HepG2 (cell line): ENCODE results near the gene CD300LF. TPM values are rescaled to one million over a fixed set of nuclear protein-coding genes. Genes with fewer than 3 reads are reported as not detected.
A peak's percentile ranks its signal among the peaks of the same experiment; 100 is the strongest.

ENCODE experiments used
- ATAC-seq: fragments of 200-7000 bp; cut with Tn5 transposase; 3 replicates; pipeline ENCODE4 v1.9.1; 2020; ENCODE audit warnings: mild to moderate bottlenecking, moderate library complexity
- BruUV-seq: library from RNA; stranded (reverse); fragments of 400-500 nt; replicated peaks from 2 replicates; lab custom pipeline; 2021; lab: Mats Ljungman, UMichigan
- CTCF ChIA-PET: fragments of 300-600 bp; formaldehyde crosslinking; extraction: SDS; loops from one replicate; lab custom pipeline; 2021; ENCODE audit warnings: low total read pairs, inconsistent platforms, low intra/inter-chr PET ratio; lab: Yijun Ruan, JAX
- POLR2A ChIA-PET: fragments of 350-600 bp; sonication (Branson Sonifier 250); formaldehyde crosslinking; loops from one replicate; lab custom pipeline; 2020; ENCODE audit warnings: antibody characterized with exemption, inconsistent platforms; lab: Yijun Ruan, JAX
- DNase-seq: peaks from one replicate; pipeline ENCODE4 v3.0.0-alpha.2; 2015; ENCODE audit warnings: low spot score
- FAIRE-seq: peaks from 3 replicates; lab custom pipeline; 2011; peaks lifted over from hg19 to GRCh38; lab: Jason Lieb, UNC
- H2AFZ ChIP-seq: one replicate; pipeline ENCODE4 v1.6.1; 2011; ENCODE audit warnings: low read length, inconsistent platforms
- H3K27ac ChIP-seq: fragments of 300-600 bp; 3 replicates; pipeline ENCODE4 v1.8.0; 2011; ENCODE audit warnings: mixed run types, mild to moderate bottlenecking, mixed read lengths, low read length, inconsistent platforms; ENCODE audit not compliant: insufficient read depth; ENCODE audit errors: extremely low read length
- H3K27me3 ChIP-seq, 2 experiments: fragments of 200-600 bp in 1 of 2; 2 replicates in 1 of 2; 3 replicates in 1 of 2; pipeline versions ENCODE4 v1.6.0 to v1.8.0; 2011; ENCODE audit warnings: low read length in 2 of 2, mild to moderate bottlenecking in 2 of 2, moderate library complexity in 2 of 2, inconsistent platforms in 1 of 2; ENCODE audit not compliant: insufficient read depth in 2 of 2, control insufficient read depth in 1 of 2
- H3K36me3 ChIP-seq, 2 experiments: fragments of 200-600 bp in 1 of 2; replicated peaks in 1 of 2; 2 replicates in 1 of 2; 3 replicates in 1 of 2; pipeline versions ENCODE4 v1.5.1 to v1.8.0; 2011; ENCODE audit warnings: low read length in 2 of 2, inconsistent platforms in 1 of 2; ENCODE audit not compliant: insufficient read depth in 2 of 2, control insufficient read depth in 1 of 2
- H3K4me1 ChIP-seq: 2 replicates; pipeline ENCODE4 v1.5.1; 2012; ENCODE audit warnings: low read length, inconsistent platforms; ENCODE audit not compliant: insufficient read depth
- H3K4me2 ChIP-seq: 2 replicates; pipeline ENCODE4 v1.6.0; 2011; ENCODE audit warnings: low read depth, low read length, inconsistent platforms
- H3K4me3 ChIP-seq, 3 experiments: fragments of 200-600 bp in 1 of 3; sonication (generic), shearing (Covaris generic) in 1 of 3; replicated peaks in 1 of 3; 2 replicates each; pipeline ENCODE4 v1.5.1; 2011 to 2016; ENCODE audit warnings: low read length in 3 of 3, inconsistent platforms in 2 of 3, low read depth in 2 of 3, mild to moderate bottlenecking in 2 of 3, control low read depth in 1 of 3, mixed read lengths in 1 of 3; ENCODE audit not compliant: insufficient read depth in 1 of 3
- H3K79me2 ChIP-seq: one replicate; pipeline ENCODE4 v1.6.1; 2011; ENCODE audit warnings: low read length, inconsistent platforms; ENCODE audit not compliant: insufficient read depth
- H3K9ac ChIP-seq: 2 replicates; pipeline ENCODE4 v1.6.0; 2011; ENCODE audit warnings: mild to moderate bottlenecking, low read depth, low read length, inconsistent platforms; ENCODE audit not compliant: insufficient read depth
- H3K9me3 ChIP-seq: 2 replicates; pipeline ENCODE4 v1.5.1; 2012; ENCODE audit warnings: mild to moderate bottlenecking, low read length
- H4K20me1 ChIP-seq: 2 replicates; pipeline ENCODE4 v1.6.0; 2011; ENCODE audit warnings: inconsistent platforms, mild to moderate bottlenecking, low read length, moderate library complexity; ENCODE audit not compliant: insufficient read depth
- BHLHE40 ChIP-seq: IDR thresholded peaks from 2 replicates; pipeline ENCODE4 v1.6.1; 2011; ENCODE audit warnings: low read length, improper control_type of control experiment
- DNMT1 ChIP-seq: sonication (generic); formaldehyde crosslinking; IDR thresholded peaks from 2 replicates; pipeline ENCODE4 v1.5.1; 2020; ENCODE audit warnings: mild to moderate bottlenecking, missing genetic modification reagents
- FOXA3 ChIP-seq: IDR thresholded peaks from 2 replicates; pipeline ENCODE4 v1.6.1; 2016; ENCODE audit warnings: missing genetic modification reagents, missing compliant biosample characterization
- HHEX ChIP-seq: IDR thresholded peaks from 2 replicates; pipeline ENCODE4 v1.6.1; 2016; ENCODE audit warnings: control low read depth
- HOXA9 ChIP-seq: sonication (generic); formaldehyde crosslinking; IDR thresholded peaks from 2 replicates; pipeline ENCODE4 v1.8.1; 2022; ENCODE audit warnings: missing genetic modification reagents, mild to moderate bottlenecking, moderate library complexity, borderline replicate concordance
- ISL2 ChIP-seq: sonication (generic); formaldehyde crosslinking; IDR thresholded peaks from 2 replicates; pipeline ENCODE4 v1.5.0; 2020; ENCODE audit warnings: missing genetic modification reagents
- KAT7 ChIP-seq: IDR thresholded peaks from 2 replicates; pipeline ENCODE4 v1.6.1; 2018; ENCODE audit warnings: borderline replicate concordance, missing compliant biosample characterization
- PRPF4 ChIP-seq: fragments of 200-400 bp; formaldehyde crosslinking; IDR thresholded peaks from 2 replicates; pipeline ENCODE4 v1.6.1; 2016; ENCODE audit warnings: low read length, low read depth; ENCODE audit not compliant: poor library complexity, severe bottlenecking
- RNF2 ChIP-seq: fragments of 450-650 bp; conservative IDR thresholded peaks from 2 replicates; pipeline ENCODE4 v1.6.1; 2016; ENCODE audit warnings: low read depth
- SRY ChIP-seq: sonication (generic); formaldehyde crosslinking; IDR thresholded peaks from 2 replicates; pipeline ENCODE4 v1.8.0; 2022; ENCODE audit warnings: mild to moderate bottlenecking, missing genetic modification reagents
- ZBTB40 ChIP-seq, 2 experiments: fragments of 450-650 bp in 1 of 2; sonication (generic) in 1 of 2; formaldehyde crosslinking in 1 of 2; IDR thresholded peaks; 2 replicates each; pipeline versions ENCODE4 v1.6.1 to v1.8.0; 2016 to 2022; ENCODE audit warnings: antibody characterized with exemption in 1 of 2, mild to moderate bottlenecking in 1 of 2, missing genetic modification reagents in 1 of 2
- WGBS: methylation state at CpG from one replicate; pipeline ENCODE4 v1.1.6; 2017; ENCODE audit warnings: low lambda C conversion rate; 5-methylcytosine and 5-hydroxymethylcytosine counted together
- in situ Hi-C: cut with HindIII; loops from 2 replicates; pipeline ENCODE4 v1.10.0; 2017; ENCODE audit warnings: low pct_unique_long_range_greater_than_20kb; ENCODE audit not compliant: extremely low pct_ligation_motif_present
- intact Hi-C: fragments of 100-400 bp; cut with micrococcal nuclease; formaldehyde crosslinking; loops from one replicate; pipeline ENCODE4 v1.10.0; 2022; ENCODE audit not compliant: unreplicated experiment
- polyA plus RNA-seq, 8 experiments: library from polyadenylated mRNA; depleted of rRNA in 3 of 8; stranded (reverse) in 7 of 8; unstranded in 1 of 8; fragments of >200 nt; fragmentation: Illumina TruSeq in 4 of 8; extraction: Trizol in 4 of 8; gene quantifications; 2 replicates each; pipeline versions ENCODE4 v1.2.1 to v1.2.3, GENCODE V29; 2011 to 2016; ENCODE audit warnings: low read depth in 4 of 8, missing spikeins in 1 of 8, mixed read lengths in 1 of 8; ENCODE audit not compliant: insufficient read depth in 1 of 8
- total RNA-seq, 5 experiments: library from RNA; depleted of rRNA; stranded (reverse); fragments of >200 nt; fragmentation: Illumina TruSeq; extraction: Trizol; gene quantifications; 2 replicates each; pipeline ENCODE4 v1.2.3, GENCODE V29; 2016; ENCODE audit warnings: low read depth in 1 of 5
- TF ChIP-seq, protein P1 (sequence below): sonication (generic); formaldehyde crosslinking; IDR thresholded peaks from 2 replicates; pipeline ENCODE4 v1.4.0; 2020; ENCODE audit warnings: missing genetic modification reagents; ENCODE audit errors: not compliant biosample characterization
- TF ChIP-seq, protein P2 (sequence below): sonication (generic); formaldehyde crosslinking; IDR thresholded peaks from 2 replicates; pipeline ENCODE4 v1.4.0; 2020; ENCODE audit warnings: missing genetic modification reagents, borderline replicate concordance

The CD300LF gene
- total and polyA plus RNA-seq, 2 of the 13 experiments (the other 11 are each of a cell fraction or from before 2014, with no cell fraction given), result not detected

- TF ChIP-seq PRPF4 (no peak), BHLHE40 (no peak), KAT7 (no peak), ISL2 (CRISPR knock-in tag) (no peak), HOXA9 (CRISPR knock-in tag) (no peak), DNMT1 (CRISPR knock-in tag) (no peak), RNF2 (no peak), SRY (CRISPR knock-in tag) (no peak)
- TF ChIP-seq, protein P1, sequence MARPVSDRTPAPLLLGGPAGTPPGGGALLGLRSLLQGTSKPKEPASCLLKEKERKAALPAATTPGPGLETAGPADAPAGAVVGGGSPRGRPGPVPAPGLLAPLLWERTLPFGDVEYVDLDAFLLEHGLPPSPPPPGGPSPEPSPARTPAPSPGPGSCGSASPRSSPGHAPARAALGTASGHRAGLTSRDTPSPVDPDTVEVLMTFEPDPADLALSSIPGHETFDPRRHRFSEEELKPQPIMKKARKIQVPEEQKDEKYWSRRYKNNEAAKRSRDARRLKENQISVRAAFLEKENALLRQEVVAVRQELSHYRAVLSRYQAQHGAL, result no peak
Measured at GRCh38 chr17:74712756-74713155, at the start of gene CD300LF (continued).

GRCh38 chr17:74761931-74762330 is 49.2 kb upstream of the CD300LF start:
- Histone ChIP-seq H3K79me2 (peaks cover 90% of the 10 kb centered on the region), H3K9ac (no peak overlapping the region), H3K27me3 (no peaks in the 10 kb centered on the region), H3K4me2 (peak overlapping the region; percentile 92; the same call in 1 of the 2 replicates), H2AFZ (no peak overlapping the region), H3K9me3 (no peaks in the 10 kb centered on the region), H4K20me1 (peaks cover 58% of the 10 kb centered on the region), H3K36me3 (peaks cover 27 to 42% of the 10 kb centered on the region in 2 experiments), H3K4me1 (peaks cover 99% of the 10 kb centered on the region), H3K4me3 (peak overlapping the region in 1 of 3 experiments; percentile 22; a peak in 2 of 6 replicates), H3K27ac (peak overlapping the region; percentile 64)
- BruUV-seq, result no TSS peak
- ATAC-seq (0 out of 3 replicates have a peak, but pooled peaks have one; percentile 0), DNase-seq (no peak), FAIRE-seq (no peak)
- ChIA-PET POLR2A (interaction anchor here (1.6 to 29.3 kb wide), 4 partner anchors 7 to 111 kb away, joined by 7 to 1459 read pairs (median 764); partner anchors contain the start of genes FDXR, NAT9, NHERF1 and RAB37), CTCF (interaction anchor here (1.5 kb wide), 1 partner anchor 17 kb away, joined by 4 read pairs; no protein-coding TSS in a partner anchor)
- 50% methylated on average over 10 of the region's 11 CpGs for WGBS
- intact Hi-C loops (no loop called here), in situ Hi-C loops (no loop called here)
- TF ChIP-seq, protein P2, sequence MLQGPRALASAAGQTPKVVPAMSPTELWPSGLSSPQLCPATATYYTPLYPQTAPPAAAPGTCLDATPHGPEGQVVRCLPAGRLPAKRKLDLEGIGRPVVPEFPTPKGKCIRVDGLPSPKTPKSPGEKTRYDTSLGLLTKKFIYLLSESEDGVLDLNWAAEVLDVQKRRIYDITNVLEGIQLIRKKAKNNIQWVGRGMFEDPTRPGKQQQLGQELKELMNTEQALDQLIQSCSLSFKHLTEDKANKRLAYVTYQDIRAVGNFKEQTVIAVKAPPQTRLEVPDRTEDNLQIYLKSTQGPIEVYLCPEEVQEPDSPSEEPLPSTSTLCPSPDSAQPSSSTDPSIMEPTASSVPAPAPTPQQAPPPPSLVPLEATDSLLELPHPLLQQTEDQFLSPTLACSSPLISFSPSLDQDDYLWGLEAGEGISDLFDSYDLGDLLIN (CRISPR knock-in tag), result no peak
- no peak for TF ChIP-seq HHEX (CRISPR knock-in tag)
- no peak for TF ChIP-seq FOXA3 (CRISPR knock-in tag)
- no peak for TF ChIP-seq ZBTB40 (IDR thresholded peaks at IDR 0.05)
- TF ChIP-seq ZBTB40 (CRISPR knock-in tag; IDR thresholded peaks at IDR 0.05), result no peak
